ENCODE measurements around the gene RNF13. TPM values are rescaled to one million over a fixed set of nuclear protein-coding genes. Genes with fewer than 3 reads are reported as not detected.

RNF13 gene
- polyA plus RNA-seq, 6 donors from 2014 or later: 162 to 235 (median 220) TPM

- no peaks in the 10 kb centered on the region for H3K27me3 Mint-ChIP-seq
- no peak for ATAC-seq (ENCODE audit: low read depth in 2 of 2)
Observed at GRCh38 chr3:149895339-149895738, 82.3 kb downstream of the RNF13 start.

GRCh38 chr3:149895769-149896168, 82.8 kb downstream of the RNF13 start:
- Mint-ChIP-seq H3K4me3 (no peak overlapping the region), H3K9me3 (no peaks in the 10 kb centered on the region), H3K4me1 (peaks cover 0 to 10% (median 3%) of the 10 kb centered on the region in 3 donors), H3K36me3 (peaks cover 7 to 10% of the 10 kb centered on the region in 2 donors), H3K27ac (no peak overlapping the region), H3K27me3 (no peaks in the 10 kb centered on the region)
- DNase-seq (no peak), ATAC-seq (ENCODE audit: low read depth in 2 of 2) (no peak)

More at GRCh38 chr3:149895339-149895738, 82.3 kb downstream of the RNF13 start:
- DNase-seq: no peak
- no peaks in the 10 kb centered on the region for H3K9me3 Mint-ChIP-seq
- H3K36me3 Mint-ChIP-seq: peaks cover 7 to 15% of the 10 kb centered on the region in 2 donors
- no peak overlapping the region for H3K4me3 Mint-ChIP-seq
- H3K27ac Mint-ChIP-seq: no peak overlapping the region
- peaks cover 0 to 14% (median 7%) of the 10 kb centered on the region in 3 donors for H3K4me1 Mint-ChIP-seq

- ATAC-seq (ENCODE audit: low read depth in 2 of 2) (no peak), DNase-seq (no peak)
- Mint-ChIP-seq H3K4me1 (peaks cover 0 to 9% (median 6%) of the 10 kb centered on the region in 3 donors), H3K9me3 (no peaks in the 10 kb centered on the region), H3K36me3 (peaks cover 10 to 12% of the 10 kb centered on the region in 2 donors), H3K27me3 (no peaks in the 10 kb centered on the region), H3K4me3 (no peak overlapping the region), H3K27ac (peak overlapping the region in 1 of 6 donors; percentile 81)
Observed at GRCh38 chr3:149898771-149899170, 85.8 kb downstream of the RNF13 start.

- no peak overlapping the region for H3K27ac Mint-ChIP-seq
- peaks cover 0 to 11% (median 6%) of the 10 kb centered on the region in 3 donors for H3K4me1 Mint-ChIP-seq
- DNase-seq: no peak
- H3K4me3 Mint-ChIP-seq: no peak overlapping the region
- no peaks in the 10 kb centered on the region for H3K27me3 Mint-ChIP-seq
- ATAC-seq (ENCODE audit: low read depth in 2 of 2): no peak
- no peaks in the 10 kb centered on the region for H3K9me3 Mint-ChIP-seq
- H3K36me3 Mint-ChIP-seq: peaks cover 10 to 12% of the 10 kb centered on the region in 2 donors
Observed at GRCh38 chr3:149900322-149900721, 87.3 kb downstream of the RNF13 start.

- no peaks in the 10 kb centered on the region for H3K27me3 Mint-ChIP-seq
- H3K9me3 Mint-ChIP-seq: no peaks in the 10 kb centered on the region
- ATAC-seq (ENCODE audit: low read depth in 2 of 2) (no peak), DNase-seq (no peak)
- H3K4me3 Mint-ChIP-seq: no peak overlapping the region
- H3K36me3 Mint-ChIP-seq: peaks cover 10 to 12% of the 10 kb centered on the region in 2 donors
- peaks cover 0 to 11% (median 6%) of the 10 kb centered on the region in 3 donors for H3K4me1 Mint-ChIP-seq
- H3K27ac Mint-ChIP-seq: peak overlapping the region in 1 of 6 donors; percentile 32
Observed at GRCh38 chr3:149901770-149902169, 88.8 kb downstream of the RNF13 start.

GRCh38 chr3:149902498-149903139, 89.6 kb downstream of the RNF13 start:
- H3K9me3 Mint-ChIP-seq: no peaks in the 10 kb centered on the region
- ATAC-seq (ENCODE audit: low read depth in 2 of 2) (no peak), DNase-seq (no peak)
- peaks cover 7 to 12% of the 10 kb centered on the region in 2 donors for H3K36me3 Mint-ChIP-seq
- peak overlapping the region in 1 of 6 donors; percentile 12 for H3K27ac Mint-ChIP-seq
- H3K27me3 Mint-ChIP-seq: no peaks in the 10 kb centered on the region
- no peak overlapping the region for H3K4me3 Mint-ChIP-seq
- H3K4me1 Mint-ChIP-seq: peaks cover 0 to 11% (median 6%) of the 10 kb centered on the region in 3 donors

GRCh38 chr3:149906036-149906435, 93.0 kb downstream of the RNF13 start:
- Mint-ChIP-seq H3K36me3 (peaks cover 4 to 10% of the 10 kb centered on the region in 2 donors), H3K27ac (peak overlapping the region in 1 of 6 donors; percentile 69), H3K27me3 (no peaks in the 10 kb centered on the region), H3K4me3 (no peak overlapping the region), H3K4me1 (peaks cover 0 to 8% (median 6%) of the 10 kb centered on the region in 3 donors), H3K9me3 (no peaks in the 10 kb centered on the region)
- no peak for DNase-seq
- ATAC-seq (ENCODE audit: low read depth in 2 of 2): no peak

GRCh38 chr3:149908424-149908957, 95.5 kb downstream of the RNF13 start:
- H3K4me3 Mint-ChIP-seq: no peak overlapping the region
- H3K27ac Mint-ChIP-seq: peak overlapping the region in 4 of 6 donors; percentile 2 to 41 (median 8)
- H3K36me3 Mint-ChIP-seq: peaks cover 0 to 11% of the 10 kb centered on the region in 2 donors
- H3K9me3 Mint-ChIP-seq: no peaks in the 10 kb centered on the region
- ATAC-seq (ENCODE audit: low read depth in 2 of 2) (no peak), DNase-seq (no peak)
- no peaks in the 10 kb centered on the region for H3K27me3 Mint-ChIP-seq
- peaks cover 0 to 8% (median 0%) of the 10 kb centered on the region in 3 donors for H3K4me1 Mint-ChIP-seq

GRCh38 chr3:149909923-149910322, 96.9 kb downstream of the RNF13 start:
- peaks cover 0 to 4% (median 0%) of the 10 kb centered on the region in 3 donors for H3K4me1 Mint-ChIP-seq
- H3K9me3 Mint-ChIP-seq: no peaks in the 10 kb centered on the region
- H3K27me3 Mint-ChIP-seq: no peaks in the 10 kb centered on the region
- H3K27ac Mint-ChIP-seq: peak overlapping the region in 2 of 6 donors; percentile 23 to 39
- H3K4me3 Mint-ChIP-seq: no peak overlapping the region
- H3K36me3 Mint-ChIP-seq: peaks cover 0 to 20% of the 10 kb centered on the region in 2 donors
- DNase-seq (no peak), ATAC-seq (ENCODE audit: low read depth in 2 of 2) (no peak)

- H3K4me3 Mint-ChIP-seq: no peak overlapping the region
- DNase-seq: no peak
- H3K27ac Mint-ChIP-seq: peak overlapping the region in 3 of 6 donors; percentile 18 to 50 (median 32)
- H3K4me1 Mint-ChIP-seq: peaks cover 0 to 6% (median 5%) of the 10 kb centered on the region in 3 donors
- H3K36me3 Mint-ChIP-seq: peaks cover 0 to 32% of the 10 kb centered on the region in 2 donors
- peaks cover 0 to 1% (median 0%) of the 10 kb centered on the region in 7 donors for H3K9me3 Mint-ChIP-seq
- H3K27me3 Mint-ChIP-seq: no peaks in the 10 kb centered on the region
- no peak for ATAC-seq (ENCODE audit: low read depth in 2 of 2)
Observed at GRCh38 chr3:149917124-149917667, 104.2 kb downstream of the RNF13 start.

GRCh38 chr3:149919509-149919908, 106.5 kb downstream of the RNF13 start:
- ATAC-seq (ENCODE audit: low read depth in 2 of 2) (no peak), DNase-seq (no peak)
- Mint-ChIP-seq H3K27ac (peak overlapping the region in 2 of 6 donors; percentile 2 to 65), H3K27me3 (no peaks in the 10 kb centered on the region), H3K4me3 (no peak overlapping the region), H3K36me3 (peaks cover 0 to 25% of the 10 kb centered on the region in 2 donors), H3K9me3 (peaks cover 0 to 1% (median 0%) of the 10 kb centered on the region in 7 donors), H3K4me1 (peaks cover 0 to 6% (median 5%) of the 10 kb centered on the region in 3 donors)

GRCh38 chr3:149920119-149920518, 107.1 kb downstream of the RNF13 start:
- H3K36me3 Mint-ChIP-seq: peaks cover 0 to 25% of the 10 kb centered on the region in 2 donors
- H3K4me1 Mint-ChIP-seq: peaks cover 0 to 6% (median 5%) of the 10 kb centered on the region in 3 donors
- H3K27me3 Mint-ChIP-seq: no peaks in the 10 kb centered on the region
- H3K4me3 Mint-ChIP-seq: no peak overlapping the region
- DNase-seq: no peak
- H3K27ac Mint-ChIP-seq: no peak overlapping the region
- peaks cover 0 to 1% (median 0%) of the 10 kb centered on the region in 7 donors for H3K9me3 Mint-ChIP-seq
- no peak for ATAC-seq (ENCODE audit: low read depth in 2 of 2)

GRCh38 chr3:149933008-149933407, 120.0 kb downstream of the RNF13 start:
- H3K27ac Mint-ChIP-seq: no peak overlapping the region
- no peak for ATAC-seq (ENCODE audit: low read depth in 2 of 2)
- no peak overlapping the region for H3K4me3 Mint-ChIP-seq
- no peaks in the 10 kb centered on the region for H3K27me3 Mint-ChIP-seq
- DNase-seq: no peak
- H3K36me3 Mint-ChIP-seq: peaks cover 37 to 40% of the 10 kb centered on the region in 2 donors
- peaks cover 0 to 26% (median 11%) of the 10 kb centered on the region in 7 donors for H3K9me3 Mint-ChIP-seq
- peaks cover 15 to 42% (median 19%) of the 10 kb centered on the region in 3 donors for H3K4me1 Mint-ChIP-seq

All from naive B cell (primary cell).